ENCODE measurements around the gene SCRN2.
A peak's percentile ranks its signal among the peaks of the same experiment; 100 is the strongest.

Gene SCRN2

GRCh38 chr17:47820033-47820789, 20.9 kb downstream of the SCRN2 start:
- no peak for DNase-seq (ENCODE audit: low read depth)
- no peak for TF ChIP-seq CTCF (conservative IDR thresholded peaks at IDR 0.05; ENCODE audit: low read depth, low read length)
- peak overlapping the region; percentile 89 for H3K4me3 ChIP-seq (ENCODE audit: low read length)

- TF ChIP-seq CTCF (conservative IDR thresholded peaks at IDR 0.05; ENCODE audit: low read depth, low read length): no peak
- no peak for DNase-seq (ENCODE audit: low read depth)
- H3K4me3 ChIP-seq (ENCODE audit: low read length): no peak overlapping the region
These were observed 21.6 kb downstream of the SCRN2 start for GRCh38 chr17:47819475-47819874.

GRCh38 chr17:47818002-47818695, 22.9 kb downstream of the SCRN2 start:
- no peak for TF ChIP-seq CTCF (conservative IDR thresholded peaks at IDR 0.05; ENCODE audit: low read depth, low read length)

GRCh38 chr17:47816947-47817346, 24.1 kb downstream of the SCRN2 start:
- H3K4me3 ChIP-seq (ENCODE audit: low read length): no peak overlapping the region
- no peak for TF ChIP-seq CTCF (conservative IDR thresholded peaks at IDR 0.05; ENCODE audit: low read depth, low read length)
- DNase-seq (ENCODE audit: low read depth): no peak

More at GRCh38 chr17:47818002-47818695, 22.9 kb downstream of the SCRN2 start:
- DNase-seq (ENCODE audit: low read depth): no peak
- no peak overlapping the region for H3K4me3 ChIP-seq (ENCODE audit: low read length)

GRCh38 chr17:47816111-47816735, 24.9 kb downstream of the SCRN2 start:
- DNase-seq (ENCODE audit: low read depth): no peak
- TF ChIP-seq CTCF (conservative IDR thresholded peaks at IDR 0.05; ENCODE audit: low read depth, low read length): no peak
- H3K4me3 ChIP-seq (ENCODE audit: low read length): no peak overlapping the region

- H3K4me3 ChIP-seq (ENCODE audit: low read length): no peak overlapping the region
- no peak for DNase-seq (ENCODE audit: low read depth)
- TF ChIP-seq CTCF (conservative IDR thresholded peaks at IDR 0.05; ENCODE audit: low read depth, low read length): no peak
These were observed 25.8 kb downstream of the SCRN2 start for GRCh38 chr17:47815106-47815918.

All from retinal pigment epithelial cell (primary cell).